Measurements from ENCODE around the gene TFF1. TPM values are rescaled to one million over a fixed set of nuclear protein-coding genes. Genes with fewer than 3 reads are reported as not detected.
A peak's percentile ranks its signal among the peaks of the same experiment; 100 is the strongest.

TFF1 gene
- total and polyA plus RNA-seq, 2 of the 4 experiments (the other 2 are of a cell fraction): not detected

DNA sequence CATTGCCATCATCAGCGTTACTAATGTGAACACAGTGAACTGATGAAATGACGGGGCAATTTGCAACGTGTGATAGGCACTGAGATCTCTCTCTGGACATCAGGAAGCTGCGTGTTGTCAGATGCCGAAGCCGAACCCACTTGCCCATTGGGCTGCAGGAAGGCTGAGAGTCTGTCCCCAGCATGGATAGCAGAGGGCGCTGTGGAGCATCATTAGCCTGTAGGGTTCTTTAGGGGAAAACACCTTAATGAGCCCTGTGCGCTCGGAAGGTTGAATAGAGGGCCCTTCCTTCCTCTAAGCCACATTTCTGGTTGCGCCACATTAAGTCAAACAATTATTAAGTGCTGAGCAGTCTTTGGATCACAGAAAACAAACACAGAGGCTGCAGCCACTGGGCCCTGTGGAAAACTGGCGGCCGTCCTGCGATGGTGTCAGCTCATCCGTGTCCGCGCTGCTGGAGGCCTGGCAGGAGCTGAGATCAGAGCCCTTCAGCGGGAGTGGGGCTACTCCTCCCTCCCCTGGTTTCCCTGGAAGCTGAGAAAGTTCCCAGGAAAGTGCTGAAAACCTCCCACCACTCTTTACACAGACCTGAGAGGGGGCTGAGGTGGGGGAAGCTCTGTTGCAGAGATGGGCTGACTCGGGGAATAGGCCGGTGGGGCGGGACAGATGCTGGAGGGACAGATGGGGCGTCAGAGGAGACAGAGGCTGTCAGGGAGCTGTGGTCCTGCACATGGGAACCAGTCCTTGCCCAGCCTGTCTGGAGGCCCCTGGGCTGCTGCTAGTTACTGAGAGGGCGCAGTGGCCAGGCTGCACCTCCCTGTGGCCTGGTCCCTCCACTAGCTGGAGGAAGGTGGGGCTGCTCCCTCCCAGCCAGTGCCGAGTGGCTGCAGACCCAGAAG, 28.3 kb downstream of the TFF1 start:
- Histone ChIP-seq H4K8ac (ENCODE audit: low read depth in 2 of 2, low read length in 2 of 2) (no peak overlapping the region), H3K4ac (ENCODE audit: low read depth, low read length) (no peak overlapping the region), H3K4me3 (ENCODE audit: insufficient read depth, low read depth, low read length) (no peak overlapping the region), H2AFZ (replicated peaks; ENCODE audit: low read length, poor library complexity) (peak overlapping the region; percentile 32), H3K23ac (ENCODE audit: low read depth, low read length) (no peak overlapping the region), H2BK120ac (ENCODE audit: low read depth, low read length) (no peak overlapping the region), H3K4me2 (ENCODE audit: low read depth, low read length) (no peak overlapping the region; the same call in 1 of the 2 replicates), H3K36me3 (ENCODE audit: control insufficient read depth, insufficient read depth, low read length) (no peaks in the 10 kb centered on the region), H3K18ac (ENCODE audit: low read depth, low read length) (no peak overlapping the region), H2BK5ac (ENCODE audit: low read depth, low read length, poor library complexity, severe bottlenecking) (no peak overlapping the region), H4K20me1 (ENCODE audit: insufficient read depth, low read length) (no peaks in the 10 kb centered on the region), H3K56ac (ENCODE audit: extremely low read depth, insufficient read depth, low read length) (no peak overlapping the region), H2AK9ac (replicated peaks; ENCODE audit: low read depth, low read length, poor library complexity) (peak overlapping the region; percentile 8), H3K4me1 (ENCODE audit: control insufficient read depth, insufficient read depth, low read length) (no peaks in the 10 kb centered on the region; the same call in 1 of the 2 replicates), H2BK15ac (ENCODE audit: low read depth, low read length) (no peak overlapping the region), H2AK5ac (ENCODE audit: low read depth, low read length) (no peak overlapping the region), H4K5ac (ENCODE audit: low read depth, low read length) (no peak overlapping the region), H3K14ac (replicated peaks; ENCODE audit: low read depth, low read length) (no peak overlapping the region), H3K27ac (ENCODE audit: insufficient read depth, low read length) (no peak overlapping the region), H2BK20ac (ENCODE audit: low read depth, low read length) (no peak overlapping the region), H3K9ac (ENCODE audit: low read depth, low read length) (no peak overlapping the region), H3K27me3 (ENCODE audit: control insufficient read depth, insufficient read depth, low read length) (peaks cover 14% of the 10 kb centered on the region), H3K79me1 (ENCODE audit: low read depth in 1 of 2, low read length in 2 of 2) (no peaks in the 10 kb centered on the region), H3K9me1 (ENCODE audit: insufficient read depth, low read length) (no peaks in the 10 kb centered on the region; the same call in 1 of the 2 replicates), H4K91ac (ENCODE audit: insufficient read depth, low read depth, low read length) (no peak overlapping the region), H3K9me3 (ENCODE audit: control insufficient read depth, insufficient read depth, low read length) (no peaks in the 10 kb centered on the region)
- intact Hi-C loops (cut with micrococcal nuclease): loop anchor here (1.0 kb wide), 1 partner anchor 193 kb away; no protein-coding TSS in a partner anchor
- peak; percentile 35 for DNase-seq
- peak; percentile 84 for ATAC-seq (ENCODE audit: low read depth)
- in situ Hi-C loops (cut with MboI; ENCODE audit: low sequenced_read_pairs): no loop called here
- no TSS peak for BruUV-seq (replicated peaks)
- dilution Hi-C loops (cut with HindIII; ENCODE audit: low sequenced_read_pairs, unreplicated experiment): no loop called here
- ChIA-PET CTCF (no interaction called here), POLR2A (ENCODE audit: unreplicated experiment) (no interaction called here)
- TF ChIP-seq, protein P1, sequence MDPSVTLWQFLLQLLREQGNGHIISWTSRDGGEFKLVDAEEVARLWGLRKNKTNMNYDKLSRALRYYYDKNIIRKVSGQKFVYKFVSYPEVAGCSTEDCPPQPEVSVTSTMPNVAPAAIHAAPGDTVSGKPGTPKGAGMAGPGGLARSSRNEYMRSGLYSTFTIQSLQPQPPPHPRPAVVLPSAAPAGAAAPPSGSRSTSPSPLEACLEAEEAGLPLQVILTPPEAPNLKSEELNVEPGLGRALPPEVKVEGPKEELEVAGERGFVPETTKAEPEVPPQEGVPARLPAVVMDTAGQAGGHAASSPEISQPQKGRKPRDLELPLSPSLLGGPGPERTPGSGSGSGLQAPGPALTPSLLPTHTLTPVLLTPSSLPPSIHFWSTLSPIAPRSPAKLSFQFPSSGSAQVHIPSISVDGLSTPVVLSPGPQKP (IDR thresholded peaks at IDR 0.05; ENCODE audit: borderline replicate concordance, low read depth, low read length): no peak
- TF ChIP-seq RCOR1 (IDR thresholded peaks at IDR 0.05; ENCODE audit: insufficient replicate concordance, low read length): no peak
- TF ChIP-seq, protein P2, sequence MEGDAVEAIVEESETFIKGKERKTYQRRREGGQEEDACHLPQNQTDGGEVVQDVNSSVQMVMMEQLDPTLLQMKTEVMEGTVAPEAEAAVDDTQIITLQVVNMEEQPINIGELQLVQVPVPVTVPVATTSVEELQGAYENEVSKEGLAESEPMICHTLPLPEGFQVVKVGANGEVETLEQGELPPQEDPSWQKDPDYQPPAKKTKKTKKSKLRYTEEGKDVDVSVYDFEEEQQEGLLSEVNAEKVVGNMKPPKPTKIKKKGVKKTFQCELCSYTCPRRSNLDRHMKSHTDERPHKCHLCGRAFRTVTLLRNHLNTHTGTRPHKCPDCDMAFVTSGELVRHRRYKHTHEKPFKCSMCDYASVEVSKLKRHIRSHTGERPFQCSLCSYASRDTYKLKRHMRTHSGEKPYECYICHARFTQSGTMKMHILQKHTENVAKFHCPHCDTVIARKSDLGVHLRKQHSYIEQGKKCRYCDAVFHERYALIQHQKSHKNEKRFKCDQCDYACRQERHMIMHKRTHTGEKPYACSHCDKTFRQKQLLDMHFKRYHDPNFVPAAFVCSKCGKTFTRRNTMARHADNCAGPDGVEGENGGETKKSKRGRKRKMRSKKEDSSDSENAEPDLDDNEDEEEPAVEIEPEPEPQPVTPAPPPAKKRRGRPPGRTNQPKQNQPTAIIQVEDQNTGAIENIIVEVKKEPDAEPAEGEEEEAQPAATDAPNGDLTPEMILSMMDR (conservative IDR thresholded peaks at IDR 0.05; ENCODE audit: low read depth, low read length): peak; percentile 41
- TF ChIP-seq MXI1 (IDR thresholded peaks at IDR 0.05; ENCODE audit: borderline replicate concordance, low read depth, low read length): no peak
- no peak for TF ChIP-seq POLR2A (IDR thresholded peaks at IDR 0.05; ENCODE audit: low read depth, low read length)
- 34% methylated on average over 6 of the region's 23 CpGs; no CpG with 5 or more reads in 1 of the 2 experiments for WGBS, 2 experiments (ENCODE audit: extremely low coverage in 2 of 2, insufficient read length in 1 of 2)
